Heart left ventricle (tissue), 13 donors: ENCODE measurements around the gene ZFYVE19.

Experiments
- CTCF ChIP-seq, 12 donors: fragments of 200-600 bp; sonication (generic) in 4 of 12; IDR thresholded peaks; one replicate each; pipeline versions ENCODE4 v1.5.0 to v1.8.0; 2018 to 2022; ENCODE audit warnings: antibody characterized with exemption in 12 of 12, mild to moderate bottlenecking in 5 of 12
- POLR2A ChIP-seq, 2 donors: fragments of 450-650 bp; IDR thresholded peaks; one replicate each; pipeline ENCODE4 v1.6.1; 2017; ENCODE audit warnings: antibody characterized with exemption in 2 of 2, mild to moderate bottlenecking in 2 of 2, moderate library complexity in 2 of 2
- donor health status: ischemic (EF 13 %, LVEDD 7.1; RV severe dilation, severe dysfunction).
- donor health status: DM: no; HTN: yes; CAD: no.
- donor health status: DM: no; HTN: no; CAD: no.
- donor health status: ischemic (EF 25% LVEDD 6.9; RV normal size, moderate dysfunction).
- donor health status: ischemic (EF 25% LVEDD 5.7; RV mildly dilated, moderate dysfunction).
- donor health status: ischemic (EF 35%, LVEDD 5.7; RV mildly dilated, moderate dysfunction).
- donor health status: nonischemic (EF 11% LVEDD 7.7; RV severe dilation, severe dysfunction).
- donor health status: DM: yes; HTN: yes; CAD: no.
- donor health status: PGD.
- donor health status: ischemic (EF 29% LVEDD 5.4; RV normal size, mild dysfunction).
- donor health status: nonischemic (EF 23%, LVEDD 6.1; RV moderate dilation, normal function).

GRCh38 chr15:40785164-40785563 lies 21.7 kb upstream of the ZFYVE19 start:
- TF ChIP-seq CTCF (IDR thresholded peaks at IDR 0.05) (no peak), POLR2A (IDR thresholded peaks at IDR 0.05) (no peak)
